CD14-positive monocyte (primary cell): ENCODE data around the gene HOXD13. TPM values are rescaled to one million over a fixed set of nuclear protein-coding genes. Genes with fewer than 3 reads are reported as not detected.

Source experiments
- DNase-seq, 3 donors: peaks; one replicate each; pipeline ENCODE4 v3.0.0-alpha.2; 2011 to 2022
- H2AFZ ChIP-seq: 2 replicates; pipeline ENCODE4 v1.6.0; 2012; ENCODE audit warnings: mild to moderate bottlenecking, low read depth, low read length, inconsistent platforms; ENCODE audit not compliant: insufficient read depth, poor library complexity, severe bottlenecking
- H3K27ac ChIP-seq, 2 donors: 1 replicate in 1 of 2; 2 replicates in 1 of 2; pipeline ENCODE4 v1.5.1; 2012 to 2013; ENCODE audit warnings: low read length in 2 of 2, control low read depth in 1 of 2, inconsistent platforms in 1 of 2, low read depth in 1 of 2, mild to moderate bottlenecking in 1 of 2
- H3K27me3 ChIP-seq, 2 donors: one replicate each; pipeline versions ENCODE4 v1.6.0 to v1.6.1; 2011 to 2013; ENCODE audit warnings: low read length in 2 of 2; ENCODE audit not compliant: control insufficient read depth in 2 of 2, insufficient read depth in 2 of 2
- H3K36me3 ChIP-seq, 2 donors: replicated peaks in 1 of 2; 1 replicate in 1 of 2; 2 replicates in 1 of 2; pipeline versions ENCODE4 v1.5.1 to v1.6.1; 2012 to 2013; ENCODE audit warnings: low read length in 2 of 2, control low read depth in 1 of 2, inconsistent platforms in 1 of 2, mild to moderate bottlenecking in 1 of 2; ENCODE audit not compliant: insufficient read depth in 2 of 2, control insufficient read depth in 1 of 2
- H3K4me1 ChIP-seq, 2 donors: 1 replicate in 1 of 2; 2 replicates in 1 of 2; pipeline versions ENCODE4 v1.5.1 to v1.6.1; 2012 to 2013; ENCODE audit warnings: low read length in 2 of 2, control low read depth in 1 of 2, inconsistent platforms in 1 of 2, mild to moderate bottlenecking in 1 of 2, moderate library complexity in 1 of 2; ENCODE audit not compliant: insufficient read depth in 2 of 2, control insufficient read depth in 1 of 2
- H3K4me2 ChIP-seq: replicated peaks from 2 replicates; pipeline ENCODE3; 2012; ENCODE audit warnings: low read length, moderate library complexity, mild to moderate bottlenecking; ENCODE audit not compliant: poor library complexity, severe bottlenecking; ENCODE audit errors: extremely low read depth
- H3K4me3 ChIP-seq, 3 experiments: fragments of 200-600 bp in 1 of 3; sonication (generic) in 1 of 3; replicated peaks in 1 of 3; 1 replicate in 2 of 3; 2 replicates in 1 of 3; pipeline ENCODE4 v1.5.1; 2011 to 2013; ENCODE audit warnings: low read length in 3 of 3, mild to moderate bottlenecking in 3 of 3, control low read depth in 2 of 3, low read depth in 2 of 3, inconsistent platforms in 1 of 3, moderate library complexity in 1 of 3
- H3K79me2 ChIP-seq: 2 replicates; pipeline ENCODE4 v1.6.0; 2012; ENCODE audit warnings: mild to moderate bottlenecking, control low read depth, inconsistent platforms, low read length, moderate library complexity; ENCODE audit not compliant: insufficient read depth
- H3K9ac ChIP-seq: 2 replicates; pipeline ENCODE4 v1.6.0; 2017; ENCODE audit warnings: low read length, mild to moderate bottlenecking; ENCODE audit not compliant: insufficient read depth, poor library complexity, severe bottlenecking
- H3K9me3 ChIP-seq, 2 donors: replicated peaks in 1 of 2; 1 replicate in 1 of 2; 2 replicates in 1 of 2; pipeline versions ENCODE4 v1.5.1 to v1.6.1; 2012 to 2013; ENCODE audit warnings: low read length in 2 of 2, control low read depth in 1 of 2; ENCODE audit not compliant: control insufficient read depth in 1 of 2, insufficient read depth in 1 of 2
- H4K20me1 ChIP-seq: 2 replicates; pipeline ENCODE4 v1.6.0; 2012; ENCODE audit warnings: mild to moderate bottlenecking, low read length, control low read depth, moderate library complexity; ENCODE audit not compliant: insufficient read depth
- H3K27ac Mint-ChIP-seq, 7 donors: one replicate each; pipeline ENCODE4 v1.8.0; 2020; ENCODE audit warnings: mild to moderate bottlenecking in 7 of 7, mixed read lengths in 7 of 7, moderate library complexity in 6 of 7, inconsistent platforms in 2 of 7
- H3K27me3 Mint-ChIP-seq, 3 donors: one replicate each; pipeline ENCODE4 v1.8.0; 2021 to 2022; ENCODE audit warnings: low read depth in 3 of 3, mild to moderate bottlenecking in 3 of 3, mixed read lengths in 3 of 3, moderate library complexity in 3 of 3, inconsistent platforms in 1 of 3
- H3K36me3 Mint-ChIP-seq, 2 donors: one replicate each; pipeline ENCODE4 v1.8.0; 2020; ENCODE audit warnings: mixed read lengths in 2 of 2, inconsistent platforms in 1 of 2, mild to moderate bottlenecking in 1 of 2
- H3K4me1 Mint-ChIP-seq: one replicate; pipeline ENCODE4 v1.8.0; 2020; ENCODE audit warnings: mild to moderate bottlenecking, mixed read lengths
- H3K4me3 Mint-ChIP-seq, 2 donors: one replicate each; pipeline ENCODE4 v1.8.0; 2020; ENCODE audit warnings: mild to moderate bottlenecking in 2 of 2, mixed read lengths in 2 of 2, moderate library complexity in 1 of 2
- H3K9me3 Mint-ChIP-seq, 7 donors: one replicate each; pipeline ENCODE4 v1.8.0; 2020 to 2022; ENCODE audit warnings: mixed read lengths in 7 of 7, mild to moderate bottlenecking in 6 of 7, moderate library complexity in 6 of 7, inconsistent platforms in 2 of 7
- CTCF ChIP-seq: fragments of 200-600 bp; IDR thresholded peaks from one replicate; pipeline ENCODE4 v1.8.0; 2022; ENCODE audit warnings: antibody characterized with exemption, mild to moderate bottlenecking
- WGBS: methylation state at CpG from one replicate; pipeline ENCODE4 v1.1.5; 2013; ENCODE audit warnings: missing lambda C conversion rate; ENCODE audit not compliant: insufficient coverage; 5-methylcytosine and 5-hydroxymethylcytosine counted together
- intact Hi-C, 2 donors: fragments of 100-400 bp; cut with micrococcal nuclease; formaldehyde crosslinking; loops; one replicate each; pipeline versions ENCODE4 v1.15.0 to v1.15.1; 2023
- polyA plus RNA-seq, 3 donors: library from polyadenylated mRNA; depleted of rRNA in 1 of 3; unstranded in 2 of 3; stranded (reverse) in 1 of 3; fragments of 300-500 nt in 2 of 3; fragments of >200 nt in 1 of 3; fragmentation: Illumina TruSeq in 2 of 3; gene quantifications; 1 replicate in 2 of 3; 2 replicates in 1 of 3; pipeline ENCODE4 v1.2.3, GENCODE V29; 2012 to 2021

HOXD13 gene
- polyA plus RNA-seq, 3 donors = not detected

- Histone ChIP-seq H3K4me2 (no peak overlapping the region), H3K9ac (no peak overlapping the region), H3K4me3 (no peak overlapping the region), H3K27ac (no peak overlapping the region), H3K9me3 (peaks cover 0 to 79% of the 10 kb centered on the region in 2 donors), H3K79me2 (no peaks in the 10 kb centered on the region), H2AFZ (no peak overlapping the region), H4K20me1 (no peaks in the 10 kb centered on the region), H3K36me3 (no peaks in the 10 kb centered on the region), H3K27me3 (peaks cover 91 to 100% of the 10 kb centered on the region in 2 donors), H3K4me1 (peaks cover 12 to 17% of the 10 kb centered on the region in 2 donors)
- DNase-seq = no peak
- Mint-ChIP-seq H3K27ac (no peak overlapping the region), H3K9me3 (peaks cover 0 to 41% (median 31%) of the 10 kb centered on the region in 7 donors), H3K4me1 (peaks cover 33% of the 10 kb centered on the region), H3K36me3 (peaks cover 0 to 5% of the 10 kb centered on the region in 2 donors), H3K4me3 (peak overlapping the region in 1 of 2 donors; percentile 71), H3K27me3 (peaks cover 98 to 100% (median 99%) of the 10 kb centered on the region in 3 donors)
- 7% methylated on average over 2 of the region's 2 CpGs for WGBS
- no peak for TF ChIP-seq CTCF
- intact Hi-C loops = no loop called here
Measured at GRCh38 chr2:176101216-176101830, 8.8 kb downstream of the HOXD13 start.

- Mint-ChIP-seq H3K27me3 (peaks cover 97 to 100% (median 97%) of the 10 kb centered on the region in 3 donors), H3K4me3 (peak overlapping the region in 1 of 2 donors; percentile 71), H3K27ac (no peak overlapping the region), H3K9me3 (peaks cover 0 to 39% (median 32%) of the 10 kb centered on the region in 7 donors), H3K36me3 (peaks cover 0 to 5% of the 10 kb centered on the region in 2 donors), H3K4me1 (peaks cover 30% of the 10 kb centered on the region)
- H3K27ac ChIP-seq = no peak overlapping the region
- H3K79me2 ChIP-seq = no peaks in the 10 kb centered on the region
- H3K9me3 ChIP-seq = peaks cover 0 to 79% of the 10 kb centered on the region in 2 donors
- peaks cover 9 to 17% of the 10 kb centered on the region in 2 donors for H3K4me1 ChIP-seq
- H2AFZ ChIP-seq = no peak overlapping the region
- H4K20me1 ChIP-seq = no peaks in the 10 kb centered on the region
- H3K4me3 ChIP-seq = no peak overlapping the region
- intact Hi-C loops = no loop called here
- peaks cover 86 to 99% of the 10 kb centered on the region in 2 donors for H3K27me3 ChIP-seq
- no peak for TF ChIP-seq CTCF
- H3K9ac ChIP-seq = no peak overlapping the region
- DNase-seq = no peak
- no peaks in the 10 kb centered on the region for H3K36me3 ChIP-seq
- H3K4me2 ChIP-seq = no peak overlapping the region
- 0% methylated on average over 1 of the region's 5 CpGs for WGBS
Measured at GRCh38 chr2:176101842-176102241, 9.3 kb downstream of the HOXD13 start.
